ENCODE results near the gene PPP6R2. TPM values are rescaled to one million over a fixed set of nuclear protein-coding genes. Genes with fewer than 3 reads are reported as not detected.

PPP6R2 gene
- total and polyA plus RNA-seq, 2 of the 8 experiments (the other 6 are each of a cell fraction or from before 2014, with no cell fraction given), result 25.0 to 32.2 TPM

DNA sequence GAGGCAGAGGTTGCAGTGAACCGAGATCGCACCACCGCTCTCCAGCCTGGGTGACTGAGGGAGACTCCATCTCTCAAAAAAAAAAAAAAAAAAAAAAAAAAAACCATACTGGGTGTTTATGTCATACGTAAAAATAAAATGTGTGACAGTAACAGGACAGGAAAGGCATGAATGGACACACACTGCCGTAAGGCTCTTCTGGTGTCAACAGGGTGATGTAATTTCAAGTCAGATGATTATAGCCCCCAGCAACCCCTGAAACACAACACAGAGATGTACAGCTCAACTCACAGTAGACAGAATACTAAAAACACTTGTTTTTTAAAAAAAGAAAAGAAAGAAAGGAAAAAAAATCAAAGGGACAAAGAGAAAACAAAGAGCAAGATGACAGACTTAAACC, 109.5 kb downstream of the PPP6R2 start:
- H2BK5ac ChIP-seq (ENCODE audit: low read depth, low read length), result no peak overlapping the region
- no peak overlapping the region for H2AK5ac ChIP-seq (ENCODE audit: low read depth, low read length)
- no peaks in the 10 kb centered on the region for H3K9me3 ChIP-seq (ENCODE audit: insufficient read depth in 2 of 2, low read depth in 1 of 2, low read length in 1 of 2)
- H2BK120ac ChIP-seq (replicated peaks; ENCODE audit: low read depth, low read length), result no peak overlapping the region
- no peak overlapping the region for H4K5ac ChIP-seq (ENCODE audit: insufficient read length, low read depth, low read length)
- ChIA-PET POLR2A (ENCODE audit: partially characterized antibody) (interaction anchor here (0.8 kb wide), 1 partner anchor 11 kb away, joined by 3 read pairs; no protein-coding TSS in a partner anchor), CTCF (ENCODE audit: partially characterized antibody) (interaction anchor here (0.9 to 4.8 kb wide), 6 partner anchors 8 to 76 kb away, joined by 3 to 22 read pairs (median 3); no protein-coding TSS in a partner anchor)
- DNase-seq (ENCODE audit: low read depth in 1 of 2, low spot score in 2 of 2) (no peak), FAIRE-seq (no peak)
- H2BK15ac ChIP-seq (ENCODE audit: low read length), result no peak overlapping the region
- H3K79me2 ChIP-seq (ENCODE audit: control insufficient read depth in 1 of 2, insufficient read depth in 2 of 2, low read length in 2 of 2), result no peaks in the 10 kb centered on the region
- H3K36me3 ChIP-seq (ENCODE audit: control insufficient read depth in 2 of 4, insufficient read depth in 4 of 4, low read length in 3 of 4), result peaks cover 13 to 34% (median 24%) of the 10 kb centered on the region in 4 experiments; a peak in 7 of 8 replicates
- no peak overlapping the region for H3K56ac ChIP-seq (replicated peaks; ENCODE audit: insufficient read length, low read depth, low read length)
- H3K23ac ChIP-seq (ENCODE audit: insufficient read length), result no peak overlapping the region
- no peaks in the 10 kb centered on the region for H3K27me3 ChIP-seq (replicated peaks in 1 of 4; ENCODE audit: control insufficient read depth in 3 of 4, extremely low read depth in 1 of 4, insufficient read depth in 3 of 4, low read length in 3 of 4)
- WGBS, 2 experiments (ENCODE audit: extremely low coverage in 1 of 2, insufficient coverage in 1 of 2, insufficient read length in 1 of 2, insufficient replicate concordance in 2 of 2, low coverage in 1 of 2, low lambda C conversion rate in 2 of 2, missing lambda C conversion rate in 1 of 2), result 93% methylated on average over 5 of the region's 5 CpGs; no CpG with 5 or more reads in 1 of the 2 experiments
- H3K4me3 ChIP-seq (ENCODE audit: extremely low read depth in 1 of 4, insufficient read depth in 2 of 4, low read depth in 3 of 4, low read length in 4 of 4), result no peak overlapping the region
- no peak overlapping the region for H3K4me2 ChIP-seq (ENCODE audit: insufficient read depth in 1 of 2, low read depth in 2 of 2, low read length in 2 of 2)
- no peak overlapping the region for H3K4ac ChIP-seq (replicated peaks; ENCODE audit: insufficient read length, low read depth, low read length)
- H2BK20ac ChIP-seq (ENCODE audit: low read length), result no peak overlapping the region
- H3K4me1 ChIP-seq (replicated peaks in 1 of 4; ENCODE audit: control insufficient read depth in 3 of 4, insufficient read depth in 4 of 4, low read length in 3 of 4), result no peaks in the 10 kb centered on the region
- no peak overlapping the region for H3K9ac ChIP-seq (replicated peaks in 1 of 4; ENCODE audit: extremely low read depth in 1 of 4, low read depth in 3 of 4, low read length in 3 of 4)
- H3K79me1 ChIP-seq (ENCODE audit: low read depth, low read length), result no peaks in the 10 kb centered on the region
- H3K23me2 ChIP-seq (ENCODE audit: low read depth, low read length), result no peaks in the 10 kb centered on the region
- no peak overlapping the region for H3K18ac ChIP-seq (ENCODE audit: extremely low read depth, low read length)
- H2BK12ac ChIP-seq (ENCODE audit: low read depth, low read length), result no peak overlapping the region
- no peak overlapping the region for H4K91ac ChIP-seq (replicated peaks; ENCODE audit: insufficient read length, low read length)
- no peak overlapping the region for H3K27ac ChIP-seq (ENCODE audit: low read depth, low read length)
- no peak overlapping the region for H2AFZ ChIP-seq (ENCODE audit: low read length)
- no peak overlapping the region for H3K14ac ChIP-seq (ENCODE audit: insufficient read length)
- no peak overlapping the region for H4K8ac ChIP-seq (ENCODE audit: extremely low read depth, insufficient read depth, low read length)
- peaks cover 16 to 20% of the 10 kb centered on the region in 2 experiments for H4K20me1 ChIP-seq (replicated peaks in 1 of 2; ENCODE audit: control insufficient read depth in 1 of 2, insufficient read depth in 2 of 2, low read length in 2 of 2)
- no peak for TF ChIP-seq SIN3A (conservative IDR thresholded peaks at IDR 0.05 in 1 of 2, IDR thresholded peaks at IDR 0.05 in 1 of 2; ENCODE audit: low read depth in 1 of 2, low read length in 2 of 2)
- no peak for TF ChIP-seq CEBPB (IDR thresholded peaks at IDR 0.05; ENCODE audit: low read depth, low read length)
- no peak for TF ChIP-seq ASH2L (IDR thresholded peaks at IDR 0.05; ENCODE audit: low read length)
- TF ChIP-seq, protein P1, sequence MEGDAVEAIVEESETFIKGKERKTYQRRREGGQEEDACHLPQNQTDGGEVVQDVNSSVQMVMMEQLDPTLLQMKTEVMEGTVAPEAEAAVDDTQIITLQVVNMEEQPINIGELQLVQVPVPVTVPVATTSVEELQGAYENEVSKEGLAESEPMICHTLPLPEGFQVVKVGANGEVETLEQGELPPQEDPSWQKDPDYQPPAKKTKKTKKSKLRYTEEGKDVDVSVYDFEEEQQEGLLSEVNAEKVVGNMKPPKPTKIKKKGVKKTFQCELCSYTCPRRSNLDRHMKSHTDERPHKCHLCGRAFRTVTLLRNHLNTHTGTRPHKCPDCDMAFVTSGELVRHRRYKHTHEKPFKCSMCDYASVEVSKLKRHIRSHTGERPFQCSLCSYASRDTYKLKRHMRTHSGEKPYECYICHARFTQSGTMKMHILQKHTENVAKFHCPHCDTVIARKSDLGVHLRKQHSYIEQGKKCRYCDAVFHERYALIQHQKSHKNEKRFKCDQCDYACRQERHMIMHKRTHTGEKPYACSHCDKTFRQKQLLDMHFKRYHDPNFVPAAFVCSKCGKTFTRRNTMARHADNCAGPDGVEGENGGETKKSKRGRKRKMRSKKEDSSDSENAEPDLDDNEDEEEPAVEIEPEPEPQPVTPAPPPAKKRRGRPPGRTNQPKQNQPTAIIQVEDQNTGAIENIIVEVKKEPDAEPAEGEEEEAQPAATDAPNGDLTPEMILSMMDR (IDR thresholded peaks at IDR 0.05; ENCODE audit: control extremely low read depth in 1 of 3, insufficient read depth in 1 of 3, low read depth in 1 of 3, low read length in 3 of 3), result no peak
- TF ChIP-seq, protein P2, sequence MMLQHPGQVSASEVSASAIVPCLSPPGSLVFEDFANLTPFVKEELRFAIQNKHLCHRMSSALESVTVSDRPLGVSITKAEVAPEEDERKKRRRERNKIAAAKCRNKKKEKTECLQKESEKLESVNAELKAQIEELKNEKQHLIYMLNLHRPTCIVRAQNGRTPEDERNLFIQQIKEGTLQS (IDR thresholded peaks at IDR 0.05; ENCODE audit: insufficient read depth, low read depth, low read length), result no peak
- no peak for TF ChIP-seq SIRT6 (IDR thresholded peaks at IDR 0.05; ENCODE audit: low read length)
- TF ChIP-seq SAP30 (IDR thresholded peaks at IDR 0.05; ENCODE audit: insufficient read depth, insufficient replicate concordance, low read length), result no peak
- no peak for TF ChIP-seq TAF1 (IDR thresholded peaks at IDR 0.05; ENCODE audit: low read depth, low read length)
- TF ChIP-seq POU5F1 (IDR thresholded peaks at IDR 0.05; ENCODE audit: low read depth, low read length), result no peak
- TF ChIP-seq CBX8 (IDR thresholded peaks at IDR 0.05; ENCODE audit: borderline replicate concordance, low read depth, low read length), result no peak
- no peak for TF ChIP-seq SP2 (IDR thresholded peaks at IDR 0.05; ENCODE audit: low read length)
